Jurkat, Clone E6-1 (cell line): ENCODE measurements around the gene NLN.
A peak's percentile ranks its signal among the peaks of the same experiment; 100 is the strongest.
"Not testable (repeated sequence)": the region's sequence is repeated elsewhere in the genome, so short reads cannot be mapped to it uniquely, and the experiment has no call there.

ENCODE experiments used
- DNase-seq: peaks from one replicate; pipeline ENCODE4 v3.0.0-alpha.2; 2011; ENCODE audit warnings: low read depth, low spot score
- H3K4me3 ChIP-seq: 2 replicates; pipeline ENCODE4 v1.5.1; 2011; ENCODE audit warnings: mild to moderate bottlenecking, low read length, control low read depth, moderate library complexity

Gene NLN

GRCh38 chr5:65728218-65728617 lies 6.2 kb downstream of the NLN start:
- no peak overlapping the region for H3K4me3 ChIP-seq
- DNase-seq = no peak

GRCh38 chr5:65730910-65731309 lies 8.9 kb downstream of the NLN start:
- no peak for DNase-seq
- no peak overlapping the region for H3K4me3 ChIP-seq

- not testable (repeated sequence) for DNase-seq, H3K4me3 ChIP-seq
These were observed 10.0 kb downstream of the NLN start for GRCh38 chr5:65732046-65732445.

GRCh38 chr5:65734196-65734775 lies 12.3 kb downstream of the NLN start:
- not testable (repeated sequence) for DNase-seq, H3K4me3 ChIP-seq

DNA sequence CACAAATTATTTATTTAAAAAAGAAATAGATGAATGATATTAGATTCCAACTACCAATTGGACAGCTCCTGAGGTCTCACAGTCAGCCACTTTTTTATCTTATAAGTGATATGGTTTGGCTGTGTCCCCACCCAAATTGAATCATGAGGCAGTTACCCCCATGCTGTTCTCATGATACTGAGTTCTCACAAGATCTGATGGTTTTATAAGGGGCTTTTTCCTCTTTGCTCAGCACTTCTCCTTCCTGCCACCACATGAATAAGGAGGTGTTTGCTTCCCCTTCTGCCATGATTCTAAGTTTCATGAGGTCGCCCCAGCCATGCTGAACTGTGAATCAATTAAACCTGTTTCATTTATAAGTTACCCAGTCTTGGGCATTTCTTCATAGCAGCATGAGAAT lies 12.9 kb downstream of the NLN start:
- no peak for DNase-seq
- H3K4me3 ChIP-seq = no peak overlapping the region

DNA sequence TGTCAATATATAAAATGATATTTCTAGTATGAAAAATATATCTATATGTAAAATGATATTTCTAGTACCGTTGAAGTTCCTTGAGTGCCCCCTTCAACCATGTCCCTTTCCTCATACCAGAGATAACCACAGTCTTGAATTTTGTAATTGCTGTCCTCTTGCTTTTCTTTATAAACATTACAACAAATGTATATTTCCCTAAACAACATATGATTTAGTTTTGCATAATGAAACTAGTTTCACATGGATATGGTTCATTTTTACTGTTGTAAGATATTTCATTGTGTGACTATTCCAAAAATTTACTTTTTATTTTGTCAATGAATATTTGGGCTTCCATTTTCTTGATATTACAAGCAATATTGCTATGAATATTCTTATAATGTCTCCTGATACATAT lies 14.0 kb downstream of the NLN start:
- DNase-seq = no peak
- no peak overlapping the region for H3K4me3 ChIP-seq

DNA sequence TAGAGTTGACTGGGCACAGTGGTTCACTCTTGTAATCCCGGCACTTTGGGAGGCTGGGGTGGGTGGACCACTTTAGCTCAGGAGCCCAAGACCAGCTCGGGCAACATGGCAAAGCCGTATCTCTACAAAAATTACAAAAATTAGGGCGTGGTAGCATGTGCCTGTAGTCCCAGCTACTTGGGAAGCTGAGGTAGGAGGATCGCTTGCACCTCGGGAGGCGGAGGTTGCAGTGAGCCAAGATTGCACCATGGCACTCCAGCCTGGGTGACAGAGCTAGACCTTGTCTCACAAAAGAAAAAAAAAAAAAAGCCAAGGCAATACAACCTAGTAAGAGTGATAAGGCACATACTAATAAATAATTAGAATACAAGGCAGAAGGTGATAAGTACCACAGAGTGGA lies 15.8 kb downstream of the NLN start:
- DNase-seq = no peak
- H3K4me3 ChIP-seq = no peak overlapping the region

GRCh38 chr5:65738305-65738704 lies 16.3 kb downstream of the NLN start:
- no peak overlapping the region for H3K4me3 ChIP-seq
- DNase-seq = no peak

- H3K4me3 ChIP-seq = no peak overlapping the region
- DNase-seq = no peak
These were observed 17.2 kb downstream of the NLN start for GRCh38 chr5:65739162-65739561.

DNA sequence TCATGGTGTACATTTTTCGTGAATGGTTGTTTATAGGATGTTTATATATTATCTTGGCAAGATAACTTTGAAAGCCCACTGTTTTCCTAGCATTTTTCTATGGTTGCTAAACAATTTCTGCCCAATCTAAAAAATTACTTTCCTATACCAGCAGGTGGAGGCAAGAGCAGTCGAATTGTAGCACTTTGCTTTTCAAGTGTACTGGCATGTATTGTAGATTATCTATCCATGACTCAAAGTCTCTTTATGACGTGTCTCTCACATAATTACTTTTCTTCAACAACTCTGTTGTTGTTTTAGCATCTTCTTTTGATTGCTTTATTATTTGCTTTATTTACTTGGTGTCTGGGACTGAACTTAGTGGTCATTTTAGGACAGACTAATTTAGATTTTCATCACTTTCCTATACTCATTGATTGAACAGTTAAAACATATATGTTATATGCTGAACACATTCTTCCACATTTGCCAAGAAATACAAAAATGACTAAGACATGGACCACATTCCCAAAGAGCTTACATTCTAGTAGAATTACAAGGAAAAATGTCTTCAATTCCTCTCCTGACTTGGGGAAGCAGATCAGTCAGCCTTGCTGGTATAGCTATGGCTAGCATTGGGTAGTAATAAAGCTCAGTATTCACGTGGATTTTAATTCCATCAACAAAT lies 20.7 kb downstream of the NLN start:
- no peak overlapping the region for H3K4me3 ChIP-seq
- DNase-seq = peak; percentile 40

- no peak for DNase-seq
These were observed 27.3 kb downstream of the NLN start for GRCh38 chr5:65749221-65749844.

GRCh38 chr5:65749956-65750355 lies 28.0 kb downstream of the NLN start:
- no peak for DNase-seq

More at GRCh38 chr5:65749221-65749844, 27.3 kb downstream of the NLN start:
- H3K4me3 ChIP-seq = no peak overlapping the region

GRCh38 chr5:65750938-65751337 lies 28.9 kb downstream of the NLN start:
- no peak for DNase-seq
- H3K4me3 ChIP-seq = no peak overlapping the region

More at GRCh38 chr5:65749956-65750355, 28.0 kb downstream of the NLN start:
- H3K4me3 ChIP-seq = no peak overlapping the region

GRCh38 chr5:65753189-65753588 lies 31.2 kb downstream of the NLN start:
- H3K4me3 ChIP-seq = no peak overlapping the region
- no peak for DNase-seq

DNA sequence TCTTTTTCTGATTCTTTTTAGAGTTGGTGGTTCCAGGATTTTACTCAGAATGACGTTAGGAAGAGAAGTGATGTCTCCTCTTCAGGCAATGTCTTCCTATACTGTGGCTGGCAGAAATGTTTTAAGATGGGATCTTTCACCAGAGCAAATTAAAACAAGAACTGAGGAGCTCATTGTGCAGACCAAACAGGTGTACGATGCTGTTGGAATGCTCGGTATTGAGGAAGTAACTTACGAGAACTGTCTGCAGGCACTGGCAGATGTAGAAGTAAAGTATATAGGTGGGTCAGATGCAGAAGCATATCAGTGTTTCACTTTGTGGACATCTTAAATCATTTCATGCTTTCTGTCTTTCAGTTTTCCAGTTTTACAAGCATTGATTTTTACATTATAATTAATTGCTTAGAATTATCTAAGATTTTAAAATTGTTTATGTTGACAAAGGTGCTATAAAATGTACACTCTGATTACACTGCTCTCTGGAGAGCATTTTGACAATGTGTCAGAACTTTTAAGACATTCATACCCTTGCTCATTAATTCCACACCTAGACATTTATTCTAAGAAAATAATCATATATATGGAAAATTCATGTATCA lies 36.6 kb downstream of the NLN start:
- H3K4me3 ChIP-seq = no peak overlapping the region
- no peak for DNase-seq

GRCh38 chr5:65760504-65761275 lies 38.7 kb downstream of the NLN start:
- peak; percentile 61 for DNase-seq
- no peak overlapping the region for H3K4me3 ChIP-seq

DNA sequence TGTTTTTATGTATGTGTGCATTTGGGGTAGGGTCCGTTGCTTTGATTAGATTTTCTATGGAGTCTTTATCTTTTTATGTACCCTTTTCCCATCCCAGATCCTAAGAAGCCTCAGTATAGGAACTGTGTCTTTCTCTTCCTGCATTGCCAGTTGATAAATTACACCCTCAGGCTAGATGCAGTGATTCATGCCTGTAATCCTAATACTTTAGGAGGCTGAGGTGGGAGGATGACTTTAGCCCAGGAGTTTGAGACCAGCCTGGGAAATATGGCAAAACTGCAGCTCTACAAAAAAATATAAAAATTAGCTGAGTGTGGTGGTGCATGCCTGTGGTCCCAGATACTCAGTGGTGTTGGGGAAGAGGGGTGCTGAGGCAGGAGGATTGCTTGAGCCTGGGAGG lies 40.2 kb downstream of the NLN start:
- no peak for DNase-seq
- no peak overlapping the region for H3K4me3 ChIP-seq

DNA sequence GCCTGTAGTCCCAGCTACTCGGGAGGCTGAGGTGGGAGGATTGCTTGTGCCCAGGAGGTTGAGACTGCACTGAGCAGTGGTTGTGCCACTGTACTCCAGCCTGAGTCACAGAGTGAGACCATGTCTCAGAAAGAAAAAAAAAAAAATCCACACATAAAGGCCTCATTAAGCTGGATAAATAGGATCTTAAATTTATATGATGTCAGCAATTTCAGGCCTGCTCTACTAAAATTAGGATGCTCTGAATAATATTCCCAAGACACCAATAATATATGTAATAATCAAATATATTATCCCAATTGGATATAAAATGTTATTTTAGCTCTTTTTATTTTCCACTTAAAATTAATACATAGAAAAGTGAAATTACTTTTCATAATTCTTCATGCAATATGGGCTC lies 43.6 kb downstream of the NLN start:
- no peak for DNase-seq

GRCh38 chr5:65766175-65766574 lies 44.2 kb downstream of the NLN start:
- no peak overlapping the region for H3K4me3 ChIP-seq
- no peak for DNase-seq

More for the DNA sequence above, 43.6 kb downstream of the NLN start:
- no peak overlapping the region for H3K4me3 ChIP-seq

DNA sequence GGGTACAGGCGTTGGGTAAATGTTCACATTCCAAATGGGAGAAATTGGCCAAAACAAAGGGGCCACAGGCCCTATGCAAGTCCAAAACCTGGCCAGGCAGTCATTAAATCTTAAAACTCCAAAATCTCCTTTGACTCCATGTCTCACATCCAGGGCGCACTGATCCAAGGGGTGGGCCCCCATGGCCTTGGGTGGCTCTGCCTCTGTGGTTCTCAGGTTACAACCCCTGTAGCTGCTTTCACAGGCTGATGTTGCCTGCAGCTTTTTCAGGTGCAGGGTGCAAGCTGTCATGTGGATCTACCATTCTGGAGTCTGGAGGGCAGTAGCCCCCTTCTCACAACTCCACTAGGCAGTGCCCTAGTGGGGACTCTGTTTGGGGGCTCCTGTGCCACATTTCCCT lies 44.8 kb downstream of the NLN start:
- H3K4me3 ChIP-seq = no peak overlapping the region
- DNase-seq = no peak
